H1 (cell line): ENCODE results near the gene PEX14. TPM values are rescaled to one million over a fixed set of nuclear protein-coding genes. Genes with fewer than 3 reads are reported as not detected.

Experiments used
- polyA plus RNA-seq, 7 experiments: library from polyadenylated mRNA; depleted of rRNA in 3 of 7; stranded (reverse) in 5 of 7; unstranded in 2 of 7; fragments of >200 nt in 5 of 7; fragments of 200-250 nt in 2 of 7; gene quantifications; 1 replicate in 5 of 7; 2 replicates in 1 of 7; 4 replicates in 1 of 7; pipeline versions ENCODE4 v1.2.1 to v1.2.3, GENCODE V29; 2011 to 2013; ENCODE audit warnings: missing spikeins in 2 of 7, mixed read lengths in 2 of 7
- small RNA-seq: library from polyadenylated mRNA; stranded (forward); fragments of <200 nt; extraction: miRNeasy Mini kit (QIAGEN cat#:217004); gene quantifications from one replicate; pipeline ENCODE3, GENCODE V24; 2013; ENCODE audit not compliant: insufficient read depth
- total RNA-seq: library from RNA; stranded (reverse); fragmentation: NEBNext Ultra II Directional; extraction: Animal tissue kit (Norgen Biotek cat#: 25700); gene quantifications from 2 replicates; pipeline ENCODE4 v1.2.1, GENCODE V29; 2021

Gene PEX14
- total and polyA plus RNA-seq, 2 of the 8 experiments (the other 6 are each of a cell fraction or from before 2014, with no cell fraction given), result 13.0 to 19.8 TPM

Small RNA genes within 50 kb of the gene (small RNA-seq; reads per million reads assigned to genes)
- gene RN7SL614P, result not detected

Other genes with a start within 250 kb of the PEX14 start
- 331 and 340 TPM in 2 replicates for gene PGD, start 75.9 kb upstream of the PEX14 start, total RNA-seq
- 191 and 227 TPM in 2 replicates for gene PGD, start 75.9 kb upstream of the PEX14 start, polyA plus RNA-seq (2011; rRNA removed)
- 15.7 and 20.3 TPM in 2 replicates for gene CENPS, start 44.5 kb upstream of the PEX14 start, total RNA-seq
- gene CENPS, start 44.5 kb upstream of the PEX14 start, polyA plus RNA-seq (2011; rRNA removed), result 7.8 and 9.2 TPM in 2 replicates
- gene CORT, start 24.9 kb upstream of the PEX14 start, total RNA-seq, result 0.30 and 0.38 TPM in 2 replicates
- 0.09 and 0.15 TPM in 2 replicates for gene CORT, start 24.9 kb upstream of the PEX14 start, polyA plus RNA-seq (2011; rRNA removed)
- gene DFFA, start 2.4 kb upstream of the PEX14 start, total RNA-seq, result 78.3 and 79.9 TPM in 2 replicates
- gene DFFA, start 2.4 kb upstream of the PEX14 start, polyA plus RNA-seq (2011; rRNA removed), result 30.9 and 34.3 TPM in 2 replicates